OCI-LY3 (cell line): ENCODE data around the gene TMEM132D.

Experiments used
- CTCF ChIP-seq: fragments of 200-600, 300-600 bp; sonication (generic); IDR thresholded peaks from 2 replicates; pipeline ENCODE4 v1.5.1; 2014; ENCODE audit warnings: antibody characterized with exemption, low read length, low read depth
- EZH2phosphoT487 ChIP-seq: fragments of 200-600 bp; shearing (Covaris generic); IDR thresholded peaks from 2 replicates; pipeline ENCODE4 v1.6.1; 2018; ENCODE audit warnings: antibody characterized with exemption, mixed run types, low read depth

GRCh38 chr12:129434790-129435189 is 469.0 kb downstream of the TMEM132D start:
- TF ChIP-seq CTCF (no peak), EZH2phosphoT487 (no peak)
